Measurements from ENCODE around the gene MIR17HG. TPM values are rescaled to one million over a fixed set of nuclear protein-coding genes. Genes with fewer than 3 reads are reported as not detected.

MIR17HG gene
- total RNA-seq, 2 experiments from 2014 or later, result 20.3 to 21.3 TPM

GRCh38 chr13:91400063-91400399, 52.5 kb downstream of the MIR17HG start:
- POLR2A ChIA-PET, result no interaction called here
- no peak for ATAC-seq

GRCh38 chr13:91400671-91401070, 53.2 kb downstream of the MIR17HG start:
- Mint-ChIP-seq H3K36me3 (ENCODE audit: low read depth) (no peaks in the 10 kb centered on the region), H3K27ac (no peak overlapping the region), H3K9me3 (no peaks in the 10 kb centered on the region), H3K4me1 (ENCODE audit: low read depth) (peaks cover 15% of the 10 kb centered on the region), H3K4me3 (no peak overlapping the region), H3K27me3 (peaks cover 41% of the 10 kb centered on the region)
- ATAC-seq (no peak), DNase-seq (no peak)
- ChIA-PET POLR2A (no interaction called here), CTCF (interaction anchor here (1.3 to 2.3 kb wide), 2 partner anchors 27 to 87 kb away, joined by 3 to 5 read pairs; no protein-coding TSS in a partner anchor)
- no peak for TF ChIP-seq CTCF (IDR thresholded peaks at IDR 0.05)
- intact Hi-C loops (cut with micrococcal nuclease), result loop anchor here (5.0 to 10.0 kb wide), 2 partner anchors 33 to 266 kb away; no protein-coding TSS in a partner anchor

More at GRCh38 chr13:91400063-91400399, 52.5 kb downstream of the MIR17HG start:
- no peak for DNase-seq
- intact Hi-C loops (cut with micrococcal nuclease), result loop anchor here (5.0 to 10.0 kb wide), 2 partner anchors 33 to 265 kb away; no protein-coding TSS in a partner anchor
- Mint-ChIP-seq H3K4me1 (ENCODE audit: low read depth) (peaks cover 15% of the 10 kb centered on the region), H3K27me3 (peaks cover 47% of the 10 kb centered on the region), H3K27ac (no peak overlapping the region), H3K9me3 (no peaks in the 10 kb centered on the region), H3K4me3 (no peak overlapping the region), H3K36me3 (ENCODE audit: low read depth) (no peaks in the 10 kb centered on the region)
- CTCF ChIA-PET, result interaction anchor here (0.7 to 2.3 kb wide), 4 partner anchors 13 to 131 kb away, joined by 3 to 5 read pairs (median 3); no protein-coding TSS in a partner anchor
- no peak for TF ChIP-seq CTCF (IDR thresholded peaks at IDR 0.05)

- Mint-ChIP-seq H3K27ac (no peak overlapping the region), H3K27me3 (peaks cover 34% of the 10 kb centered on the region), H3K36me3 (ENCODE audit: low read depth) (no peaks in the 10 kb centered on the region), H3K4me1 (ENCODE audit: low read depth) (peaks cover 15% of the 10 kb centered on the region), H3K9me3 (no peaks in the 10 kb centered on the region), H3K4me3 (no peak overlapping the region)
- intact Hi-C loops (cut with micrococcal nuclease), result loop anchor here (5.0 to 10.0 kb wide), 2 partner anchors 35 to 267 kb away; no protein-coding TSS in a partner anchor
- TF ChIP-seq CTCF (IDR thresholded peaks at IDR 0.05), result no peak
- CTCF ChIA-PET, result no interaction called here
- no peak for DNase-seq
- ATAC-seq, result no peak
- POLR2A ChIA-PET, result no interaction called here
These were observed 54.4 kb downstream of the MIR17HG start for GRCh38 chr13:91401920-91402319.

Other genes starting within 250 kb of the MIR17HG start
- under 1 TPM; 0.13 to 0.14 TPM for gene GPC5, start 50.9 kb downstream of the MIR17HG start, total RNA-seq